ENCODE data around the gene CTU2. TPM values are rescaled to one million over a fixed set of nuclear protein-coding genes. Genes with fewer than 3 reads are reported as not detected.

Gene CTU2
- total RNA-seq, 4 donors from 2014 or later, result 9.4 to 9.9 (median 9.5) TPM

GRCh38 chr16:88696441-88696840 lies 9.9 kb upstream of the CTU2 start:
- DNase-seq (ENCODE audit: low spot score in 2 of 2), result no peak
- intact Hi-C loops (cut with DNase I; ENCODE audit: low total_unique reads), result no loop called here
- 86 to 89% methylated on average over 14 of the region's 14 CpGs for WGBS, 2 donors
- TF ChIP-seq CTCF (IDR thresholded peaks at IDR 0.05) (no peak), POLR2A (IDR thresholded peaks at IDR 0.05) (no peak)
- H3K4me3 ChIP-seq (ENCODE audit: low read depth, poor library complexity, severe bottlenecking), result no peak overlapping the region

DNA sequence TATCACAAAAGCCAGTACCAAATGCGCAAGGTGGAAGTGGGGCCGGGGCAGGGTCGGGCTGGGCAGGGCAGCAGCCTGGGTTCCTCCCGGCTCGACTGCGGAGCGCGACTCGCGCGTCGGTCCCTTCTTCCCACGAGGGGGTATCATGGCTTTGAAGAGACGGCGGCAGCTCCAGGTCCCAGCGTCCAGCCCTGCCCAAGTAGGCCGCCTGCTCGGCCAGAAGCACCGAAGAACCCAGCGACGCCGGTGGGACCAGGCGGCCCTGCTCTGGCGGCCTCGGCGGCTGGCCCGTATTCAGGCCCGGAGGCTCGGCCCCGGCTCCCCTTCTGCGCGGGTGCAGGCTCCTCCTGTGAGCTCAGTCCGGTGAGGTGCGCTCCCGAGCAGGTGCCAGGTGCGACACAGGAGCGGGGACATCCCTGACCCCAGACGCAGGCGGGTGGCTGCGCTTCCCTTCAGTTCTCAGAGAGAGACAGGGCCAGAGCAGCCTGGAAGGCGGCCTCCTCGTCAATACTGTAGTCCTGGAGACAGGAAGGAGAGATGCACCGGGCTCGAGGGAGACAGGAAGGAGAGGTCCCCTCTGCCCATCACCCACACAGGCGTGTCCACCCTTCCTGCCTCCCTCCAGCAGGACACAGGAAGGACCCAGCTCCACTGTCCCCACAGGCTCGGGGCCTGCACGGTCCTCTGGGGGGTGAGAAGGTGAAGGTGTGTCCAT lies 9.0 kb upstream of the CTU2 start:
- no peak overlapping the region for H3K4me3 ChIP-seq (ENCODE audit: low read depth, poor library complexity, severe bottlenecking)
- no peak for TF ChIP-seq CTCF (IDR thresholded peaks at IDR 0.05)
- no peak for TF ChIP-seq POLR2A (IDR thresholded peaks at IDR 0.05)
- 89 to 91% methylated on average over 35 to 39 of the region's 47 CpGs for WGBS, 2 donors
- no peak for DNase-seq (ENCODE audit: low spot score in 2 of 2)
- intact Hi-C loops (cut with DNase I; ENCODE audit: low total_unique reads), result no loop called here

DNA sequence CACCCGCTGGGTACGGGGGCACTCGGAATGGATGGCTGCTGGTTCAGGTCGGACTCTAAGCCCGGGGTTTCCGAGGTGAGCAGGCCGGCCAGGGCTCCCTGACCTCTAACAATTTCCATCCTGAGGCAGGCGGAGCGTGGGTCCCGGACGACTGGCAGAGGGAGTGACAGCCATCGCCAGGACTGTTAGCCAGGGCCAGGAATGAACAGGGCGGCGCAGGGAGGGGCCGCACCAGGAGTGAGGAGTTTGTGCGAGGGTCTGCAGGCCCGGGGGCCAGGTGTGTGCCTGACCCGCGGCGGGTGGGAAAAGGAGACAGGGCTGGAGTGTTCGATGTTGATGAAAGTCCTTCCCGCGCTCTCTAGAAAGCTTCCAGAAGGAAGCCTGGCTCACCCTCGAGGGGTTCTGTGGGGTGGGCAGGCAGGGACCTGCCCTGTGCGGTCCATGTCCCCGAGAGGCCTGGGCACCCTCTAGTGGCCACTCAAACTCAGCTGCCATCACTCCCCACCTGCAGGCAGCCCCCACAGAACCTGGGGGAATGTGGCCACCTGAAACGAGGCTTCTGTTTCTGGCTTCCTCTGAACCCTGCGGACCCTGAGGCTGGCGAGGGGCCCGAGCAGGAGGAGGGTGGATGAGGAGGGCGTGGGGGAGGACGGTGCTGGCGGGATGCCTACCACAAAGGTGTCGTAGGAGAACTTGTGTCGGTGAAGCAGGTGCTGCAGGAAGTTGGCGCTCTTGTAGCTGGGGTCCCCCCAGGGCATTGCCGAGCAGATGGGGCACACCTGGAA lies 8.3 kb upstream of the CTU2 start:
- DNase-seq (ENCODE audit: low spot score in 2 of 2), result no peak
- TF ChIP-seq POLR2A (IDR thresholded peaks at IDR 0.05) (no peak), CTCF (IDR thresholded peaks at IDR 0.05) (no peak)
- no peak overlapping the region for H3K4me3 ChIP-seq (ENCODE audit: low read depth, poor library complexity, severe bottlenecking)
- intact Hi-C loops (cut with DNase I; ENCODE audit: low total_unique reads), result no loop called here
- WGBS, 2 donors, result 83 to 87% methylated on average over 32 to 37 of the region's 37 CpGs

DNA sequence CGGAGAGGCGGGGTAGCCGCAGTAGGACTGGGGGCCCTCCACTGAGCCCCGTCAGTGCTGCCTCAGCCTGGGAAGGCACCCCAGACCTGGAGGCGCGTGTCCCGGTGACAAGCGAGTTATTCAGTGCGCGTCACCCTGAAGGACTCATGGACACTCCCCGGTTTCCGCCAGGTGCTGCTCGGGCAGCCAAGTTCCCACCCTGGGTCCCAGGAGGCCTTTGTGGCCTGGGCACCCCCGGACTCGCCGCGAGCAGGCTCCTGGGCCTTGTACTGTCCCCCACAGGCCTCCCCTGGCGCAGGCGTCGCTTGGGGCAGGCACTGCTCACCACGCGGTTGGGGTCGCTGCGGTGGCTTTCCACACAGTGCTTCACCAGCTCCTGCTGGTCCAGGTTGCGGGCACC lies 7.7 kb upstream of the CTU2 start:
- H3K4me3 ChIP-seq (ENCODE audit: low read depth, poor library complexity, severe bottlenecking), result no peak overlapping the region
- no peak for DNase-seq (ENCODE audit: low spot score in 2 of 2)
- intact Hi-C loops (cut with DNase I; ENCODE audit: low total_unique reads), result no loop called here
- no peak for TF ChIP-seq POLR2A (IDR thresholded peaks at IDR 0.05)
- no peak for TF ChIP-seq CTCF (IDR thresholded peaks at IDR 0.05)
- WGBS, 2 donors, result 87 to 92% methylated on average over 8 to 22 of the region's 25 CpGs

- TF ChIP-seq CTCF (IDR thresholded peaks at IDR 0.05) (no peak), POLR2A (IDR thresholded peaks at IDR 0.05) (no peak)
- H3K4me3 ChIP-seq (ENCODE audit: low read depth, poor library complexity, severe bottlenecking), result no peak overlapping the region
- WGBS, 2 donors, result 94 to 100% methylated on average over 8 to 16 of the region's 16 CpGs
- no peak for DNase-seq (ENCODE audit: low spot score in 2 of 2)
- intact Hi-C loops (cut with DNase I; ENCODE audit: low total_unique reads), result no loop called here
Measured at GRCh38 chr16:88699180-88699579, 7.1 kb upstream of the CTU2 start.
